H1 (cell line): ENCODE measurements around the gene MAGIX. TPM values are rescaled to one million over a fixed set of nuclear protein-coding genes. Genes with fewer than 3 reads are reported as not detected.

Source experiments
- CBX8 ChIP-seq: fragments of 300-800, 300-1000 bp; sonication (generic); IDR thresholded peaks from 2 replicates; pipeline ENCODE4 v1.7.1; 2016; ENCODE audit warnings: low read depth, low read length, borderline replicate concordance
- CREB1 ChIP-seq: IDR thresholded peaks from 2 replicates; pipeline ENCODE4 v1.6.1; 2012; ENCODE audit warnings: inconsistent platforms
- EZH2 ChIP-seq: fragments of 200-600 bp; sonication (generic); IDR thresholded peaks from 2 replicates; pipeline ENCODE4 v1.7.1; 2012; ENCODE audit warnings: low read depth, mild to moderate bottlenecking, moderate library complexity, low read length, inconsistent platforms; ENCODE audit not compliant: severe bottlenecking
- RAD21 ChIP-seq, 2 experiments: IDR thresholded peaks in 1 of 2; conservative IDR thresholded peaks in 1 of 2; 2 replicates each; pipeline ENCODE4 v1.6.1; 2011; ENCODE audit warnings: low read depth in 2 of 2, low read length in 2 of 2, improper control_type of control experiment in 1 of 2, inconsistent platforms in 1 of 2, mild to moderate bottlenecking in 1 of 2, moderate library complexity in 1 of 2
- SUZ12 ChIP-seq: fragments of 200-600 bp; sonication (generic); IDR thresholded peaks from 2 replicates; pipeline ENCODE4 v1.6.1; 2012; ENCODE audit warnings: mild to moderate bottlenecking, inconsistent platforms, low read length, moderate library complexity, mixed read lengths
- TCF12 ChIP-seq: IDR thresholded peaks from 2 replicates; pipeline ENCODE4 v1.6.1; 2011; ENCODE audit warnings: low read depth, mild to moderate bottlenecking, low read length
- polyA plus RNA-seq, 7 experiments: library from polyadenylated mRNA; depleted of rRNA in 3 of 7; stranded (reverse) in 5 of 7; unstranded in 2 of 7; fragments of >200 nt in 5 of 7; fragments of 200-250 nt in 2 of 7; gene quantifications; 1 replicate in 5 of 7; 2 replicates in 1 of 7; 4 replicates in 1 of 7; pipeline versions ENCODE4 v1.2.1 to v1.2.3, GENCODE V29; 2011 to 2013; ENCODE audit warnings: missing spikeins in 2 of 7, mixed read lengths in 2 of 7
- total RNA-seq: library from RNA; stranded (reverse); fragmentation: NEBNext Ultra II Directional; extraction: Animal tissue kit (Norgen Biotek cat#: 25700); gene quantifications from 2 replicates; pipeline ENCODE4 v1.2.1, GENCODE V29; 2021

The MAGIX gene
- total and polyA plus RNA-seq, 2 of the 8 experiments (the other 6 are each of a cell fraction or from before 2014, with no cell fraction given), result 0.37 to 1.1 TPM

DNA sequence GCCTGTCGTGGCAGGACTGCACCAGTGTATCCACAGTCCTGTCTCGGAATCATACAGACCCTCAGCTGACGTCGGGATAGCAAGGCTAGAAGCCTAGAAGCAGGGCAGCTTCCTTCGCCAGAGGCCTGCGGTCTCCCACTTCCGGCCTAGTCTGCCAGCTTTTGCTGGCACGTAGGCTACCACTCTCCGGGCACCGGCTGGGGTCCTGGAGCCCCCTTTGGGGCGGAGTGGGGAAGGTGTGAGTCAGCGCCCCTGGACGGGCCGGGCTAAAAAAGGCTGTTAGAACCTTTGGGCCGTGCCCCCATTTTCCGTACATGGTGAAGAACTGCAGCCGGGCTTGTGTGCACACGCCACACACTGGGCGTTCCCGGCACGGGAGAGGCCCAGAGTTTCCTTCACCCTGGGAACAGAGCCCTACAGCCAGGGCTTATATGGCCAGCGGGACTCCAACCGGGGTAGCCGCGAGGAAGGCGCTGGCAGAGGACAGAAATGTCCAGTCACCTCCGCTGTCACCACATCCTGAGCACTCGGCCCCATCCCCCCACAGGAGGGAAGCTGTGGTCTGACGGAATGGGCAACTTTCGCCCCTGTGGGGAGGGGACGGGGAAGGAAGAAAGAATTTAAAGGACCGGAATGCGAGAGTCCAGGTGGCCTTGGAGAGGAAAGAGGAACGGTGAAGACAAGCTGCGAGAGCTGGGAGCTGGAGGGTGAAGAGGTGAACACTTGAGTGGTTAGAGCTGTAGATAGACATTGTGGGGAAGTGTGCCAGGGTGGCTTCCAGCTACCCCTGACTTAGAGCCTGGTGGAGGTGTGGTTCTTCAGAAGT is 4.6 kb downstream of the MAGIX start (continued):
- TF ChIP-seq TCF12, result no peak
- no peak for TF ChIP-seq CBX8
- TF ChIP-seq RAD21 (IDR thresholded peaks at IDR 0.05 in 1 of 2, conservative IDR thresholded peaks at IDR 0.05 in 1 of 2; ENCODE audit: low read depth in 2 of 2, low read length in 2 of 2), result no peak
- no peak for TF ChIP-seq SUZ12
- no peak for TF ChIP-seq CREB1
- no peak for TF ChIP-seq EZH2
- TF ChIP-seq, all 59 proteins: peak for 0
